DOHH2 (cell line): ENCODE results near the gene GINS1.

Source experiments
- CTCF ChIP-seq: fragments of 200-600 bp; sonication (generic); IDR thresholded peaks from one replicate; pipeline ENCODE4 v1.5.1; 2014; ENCODE audit warnings: antibody characterized with exemption, mild to moderate bottlenecking, low read depth, low read length; ENCODE audit not compliant: poor library complexity, severe bottlenecking
- EZH2phosphoT487 ChIP-seq: fragments of 200-600 bp; sonication (generic); IDR thresholded peaks from 2 replicates; pipeline ENCODE4 v1.6.1; 2017; ENCODE audit warnings: borderline replicate concordance, mild to moderate bottlenecking, antibody characterized with exemption, low read length, moderate library complexity, mixed read lengths

- no peak for TF ChIP-seq CTCF
- no peak for TF ChIP-seq EZH2phosphoT487
These were observed 76.1 kb downstream of the GINS1 start for GRCh38 chr20:25483431-25484132.
